KMS-11 (cell line): Measurements from ENCODE around the gene SP110.

Experiments
- H2AFZ ChIP-seq: fragments of 200-600 bp; sonication (generic); 2 replicates; pipeline ENCODE4 v1.6.1; 2016; ENCODE audit warnings: antibody characterized with exemption, mixed run types, low read depth
- H3K27ac ChIP-seq: fragments of 200-600 bp; sonication (generic); 2 replicates; pipeline ENCODE4 v1.6.1; 2016; ENCODE audit warnings: mild to moderate bottlenecking, mixed run types
- H3K27me3 ChIP-seq: fragments of 200-600 bp; sonication (generic); 2 replicates; pipeline ENCODE4 v1.6.1; 2017; ENCODE audit warnings: mild to moderate bottlenecking, low read depth, mixed run types, moderate library complexity; ENCODE audit not compliant: insufficient read depth
- H3K36me3 ChIP-seq: fragments of 200-600 bp; sonication (generic); 2 replicates; pipeline ENCODE4 v1.6.1; 2017; ENCODE audit warnings: mild to moderate bottlenecking, mixed run types; ENCODE audit not compliant: insufficient read depth
- H3K4me1 ChIP-seq: fragments of 200-600 bp; sonication (generic); 2 replicates; pipeline ENCODE4 v1.6.1; 2016; ENCODE audit warnings: mild to moderate bottlenecking, low read depth, mixed run types; ENCODE audit not compliant: poor library complexity, severe bottlenecking
- H3K4me2 ChIP-seq: fragments of 200-600 bp; sonication (generic); 2 replicates; pipeline ENCODE4 v1.7.0; 2016; ENCODE audit warnings: mild to moderate bottlenecking, mixed run types
- H3K4me3 ChIP-seq: fragments of 200-600 bp; sonication (generic); IDR thresholded peaks from 2 replicates; pipeline ENCODE4 v1.6.1; 2017; ENCODE audit warnings: low read depth, low read length, mixed read lengths; ENCODE audit not compliant: insufficient read depth
- H3K79me2 ChIP-seq: fragments of 200-600 bp; sonication (generic); 2 replicates; pipeline ENCODE4 v1.6.1; 2016; ENCODE audit warnings: low read depth, mixed run types; ENCODE audit not compliant: insufficient read depth
- H3K9ac ChIP-seq: fragments of 200-600 bp; sonication (generic); 2 replicates; pipeline ENCODE4 v1.6.1; 2016; ENCODE audit warnings: mild to moderate bottlenecking, mixed run types
- H4K20me1 ChIP-seq: fragments of 200-600 bp; sonication (generic); 2 replicates; pipeline ENCODE4 v1.6.1; 2016; ENCODE audit warnings: mild to moderate bottlenecking, mixed run types; ENCODE audit not compliant: insufficient read depth
- CTCF ChIP-seq: fragments of 200-600 bp; sonication (generic); conservative IDR thresholded peaks from 2 replicates; pipeline ENCODE4 v1.6.1; 2017; ENCODE audit warnings: low read depth, mild to moderate bottlenecking, antibody characterized with exemption, low read length, moderate library complexity, mixed read lengths

Gene SP110

DNA sequence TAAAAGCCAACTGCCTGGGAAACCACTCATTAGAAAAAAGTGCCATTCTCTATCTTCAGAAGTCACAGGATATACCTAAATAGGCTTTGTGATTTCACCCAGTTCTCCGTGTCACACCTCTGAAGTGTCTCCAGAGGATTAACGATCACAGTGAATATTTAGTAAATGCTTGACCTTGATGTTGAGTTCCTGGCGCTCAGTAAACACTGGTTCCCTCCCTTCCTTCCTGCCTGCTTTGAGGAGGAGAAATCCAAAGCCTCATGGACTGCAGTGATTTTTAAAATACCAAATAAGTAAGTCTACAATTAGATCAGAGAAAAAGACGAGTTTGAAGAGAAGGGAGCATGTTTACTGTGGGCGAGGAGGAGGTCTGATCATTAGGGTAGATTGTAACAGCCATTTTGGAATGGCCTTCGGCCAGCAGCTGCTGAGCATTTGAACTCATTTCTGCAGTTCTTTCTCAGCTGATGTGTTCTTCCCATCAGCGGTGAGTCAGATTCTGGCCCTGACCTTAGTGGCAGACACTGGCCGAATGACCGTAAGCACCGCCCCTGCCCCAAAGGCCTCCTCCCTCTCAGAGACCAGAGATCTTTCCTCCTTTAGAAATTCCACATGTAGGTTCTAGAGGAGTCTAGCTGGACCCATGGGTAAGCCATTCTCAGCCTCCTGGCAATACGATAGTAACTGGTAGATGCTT, 89.0 kb downstream of the SP110 start:
- Histone ChIP-seq H4K20me1 (no peaks in the 10 kb centered on the region), H3K27ac (no peak overlapping the region), H3K9ac (no peak overlapping the region), H3K4me3 (no peak overlapping the region), H3K27me3 (no peaks in the 10 kb centered on the region), H3K36me3 (no peaks in the 10 kb centered on the region), H3K4me1 (peaks cover 51% of the 10 kb centered on the region), H3K4me2 (no peak overlapping the region), H2AFZ (no peak overlapping the region), H3K79me2 (no peaks in the 10 kb centered on the region)
- TF ChIP-seq CTCF = no peak

DNA sequence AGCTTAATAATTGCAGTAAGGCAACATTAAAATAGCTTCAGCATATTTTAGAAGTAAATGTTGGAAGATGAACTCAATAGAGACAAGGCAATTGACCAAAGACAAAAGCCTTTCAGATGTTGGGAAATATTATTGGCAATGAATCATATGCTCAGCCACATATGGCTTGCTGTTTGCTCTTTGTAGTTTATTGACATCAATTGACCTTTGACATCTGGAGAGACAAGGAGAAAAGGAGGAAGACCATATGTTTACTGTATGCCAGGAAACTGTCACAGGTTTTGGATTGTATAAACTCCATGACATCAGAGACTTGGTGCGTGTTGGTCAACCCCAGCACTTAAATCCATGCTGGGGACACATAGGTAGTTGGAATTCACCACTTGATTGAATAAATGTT, 90.4 kb downstream of the SP110 start:
- no peaks in the 10 kb centered on the region for H4K20me1 ChIP-seq
- no peak overlapping the region for H3K4me3 ChIP-seq
- H3K79me2 ChIP-seq = no peaks in the 10 kb centered on the region
- H2AFZ ChIP-seq = no peak overlapping the region
- H3K27ac ChIP-seq = no peak overlapping the region
- H3K27me3 ChIP-seq = no peaks in the 10 kb centered on the region
- no peak overlapping the region for H3K9ac ChIP-seq
- no peaks in the 10 kb centered on the region for H3K36me3 ChIP-seq
- peaks cover 36% of the 10 kb centered on the region for H3K4me1 ChIP-seq
- no peak for TF ChIP-seq CTCF
- H3K4me2 ChIP-seq = no peak overlapping the region

DNA sequence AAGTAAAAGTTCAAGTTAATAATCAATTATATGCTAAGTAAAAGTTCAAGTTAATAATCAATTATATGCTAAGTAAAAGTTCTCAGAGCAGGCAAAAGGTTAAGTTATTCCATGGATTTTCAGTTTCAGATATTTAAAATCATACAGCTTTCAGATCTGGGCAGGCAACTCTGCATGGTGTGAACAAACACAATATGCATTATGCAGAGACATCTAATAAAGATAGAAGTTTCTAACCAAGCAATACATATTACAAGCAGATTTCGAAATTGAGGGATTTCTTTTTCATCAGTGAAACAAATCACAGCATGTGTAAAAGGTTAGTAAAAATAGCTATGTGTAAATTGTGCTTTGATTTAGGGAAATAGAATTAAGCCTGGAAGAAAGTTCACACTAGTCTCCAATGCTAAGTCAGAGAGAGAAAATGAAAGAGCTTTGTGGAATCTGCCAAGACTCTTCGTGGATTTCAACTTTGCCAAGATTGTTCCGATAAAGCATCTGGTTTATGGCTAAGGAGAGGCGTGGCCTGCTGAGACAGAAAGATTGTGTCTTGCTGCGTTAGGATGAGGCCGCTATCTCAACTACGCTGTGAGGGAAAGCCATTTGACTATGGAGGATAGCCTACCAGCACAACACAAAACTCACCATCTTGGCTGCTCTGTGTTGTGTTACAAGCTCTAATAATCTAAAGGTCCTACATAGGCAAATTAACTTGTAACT, 91.0 kb downstream of the SP110 start:
- Histone ChIP-seq H3K4me3 (no peak overlapping the region), H3K4me2 (no peak overlapping the region), H3K27ac (no peak overlapping the region), H4K20me1 (no peaks in the 10 kb centered on the region), H3K36me3 (no peaks in the 10 kb centered on the region), H3K79me2 (no peaks in the 10 kb centered on the region), H3K27me3 (no peaks in the 10 kb centered on the region), H3K9ac (no peak overlapping the region), H3K4me1 (peaks cover 30% of the 10 kb centered on the region), H2AFZ (no peak overlapping the region)
- TF ChIP-seq CTCF = no peak

DNA sequence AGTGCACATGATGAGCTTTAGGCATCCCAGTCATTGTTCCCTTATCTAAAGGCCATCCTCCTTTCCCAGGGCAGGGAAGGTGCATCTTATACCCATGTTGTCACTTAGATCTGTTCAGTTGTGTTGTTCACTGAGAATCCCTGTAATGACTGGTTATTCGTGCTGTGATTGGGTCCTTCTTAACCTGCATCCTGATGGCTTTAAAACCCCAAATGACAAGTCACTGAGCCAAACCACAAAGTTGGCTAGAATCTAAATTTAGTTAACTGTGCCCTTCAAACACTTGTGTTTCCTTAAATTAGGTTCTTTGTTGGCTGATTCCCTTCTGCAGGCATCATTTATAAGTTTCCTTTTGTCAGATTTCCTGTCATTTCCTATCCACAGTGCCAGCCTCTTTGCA, 92.6 kb downstream of the SP110 start:
- Histone ChIP-seq H3K36me3 (no peaks in the 10 kb centered on the region), H3K4me2 (peak overlapping the region; percentile 29), H3K4me3 (no peak overlapping the region), H3K4me1 (peaks cover 27% of the 10 kb centered on the region), H2AFZ (peak overlapping the region; percentile 27; the same call in 1 of the 2 replicates), H3K79me2 (no peaks in the 10 kb centered on the region), H3K9ac (no peak overlapping the region), H3K27me3 (no peaks in the 10 kb centered on the region), H4K20me1 (no peaks in the 10 kb centered on the region), H3K27ac (no peak overlapping the region)
- no peak for TF ChIP-seq CTCF
